Measurements from ENCODE around the gene LHFPL3.

LHFPL3 gene

DNA sequence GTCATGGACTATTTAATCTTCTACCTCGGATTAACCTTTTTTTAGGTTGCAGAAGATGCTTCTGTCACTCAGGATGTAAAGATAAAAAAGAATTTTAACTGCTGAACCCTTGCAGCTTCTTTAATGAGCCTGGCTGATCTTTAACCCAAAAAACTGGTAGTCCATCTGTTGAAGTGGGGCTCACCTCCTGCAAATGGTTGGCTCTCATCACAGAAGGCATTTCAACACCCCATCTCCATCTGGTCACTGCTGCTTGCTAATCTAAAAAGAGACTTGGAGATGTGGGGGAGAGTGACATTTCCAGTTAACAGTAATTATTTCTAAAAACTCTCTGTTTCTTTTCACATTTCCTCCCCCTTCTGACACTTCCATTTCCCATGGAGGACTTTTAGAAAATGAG is 208.6 kb downstream of the LHFPL3 start:
- no peaks in the 10 kb centered on the region for H3K36me3 ChIP-seq (ENCODE audit: control insufficient read depth in 4 of 4, insufficient read depth in 4 of 4, low read length in 3 of 4)
- no CpG with 5 or more reads among the region's 1 CpG for WGBS (ENCODE audit: insufficient coverage)
- no peaks in the 10 kb centered on the region for H3K27me3 ChIP-seq (replicated peaks in 2 of 5; ENCODE audit: control insufficient read depth in 4 of 5, insufficient read depth in 5 of 5, low read length in 4 of 5)
- H3K4me3 ChIP-seq (ENCODE audit: control insufficient read depth in 1 of 7, extremely low read depth in 1 of 7, insufficient read depth in 4 of 7, low read depth in 2 of 7, low read length in 6 of 7) = no peak overlapping the region
- ChIA-PET CTCF (no interaction called here), POLR2A (no interaction called here)
- no peak overlapping the region for H3K27ac ChIP-seq (ENCODE audit: insufficient read depth in 1 of 2, low read depth in 1 of 2, low read length in 2 of 2, poor library complexity in 1 of 2, severe bottlenecking in 2 of 2)
- no peak for DNase-seq
- H3K9me3 ChIP-seq (ENCODE audit: control extremely low read depth in 1 of 5, control insufficient read depth in 4 of 5, insufficient read depth in 2 of 5, low read depth in 1 of 5, low read length in 4 of 5) = no peaks in the 10 kb centered on the region
- no peaks in the 10 kb centered on the region for H3K4me1 ChIP-seq (ENCODE audit: control extremely low read depth in 1 of 4, control insufficient read depth in 4 of 4, insufficient read depth in 4 of 4, low read length in 3 of 4)

DNA sequence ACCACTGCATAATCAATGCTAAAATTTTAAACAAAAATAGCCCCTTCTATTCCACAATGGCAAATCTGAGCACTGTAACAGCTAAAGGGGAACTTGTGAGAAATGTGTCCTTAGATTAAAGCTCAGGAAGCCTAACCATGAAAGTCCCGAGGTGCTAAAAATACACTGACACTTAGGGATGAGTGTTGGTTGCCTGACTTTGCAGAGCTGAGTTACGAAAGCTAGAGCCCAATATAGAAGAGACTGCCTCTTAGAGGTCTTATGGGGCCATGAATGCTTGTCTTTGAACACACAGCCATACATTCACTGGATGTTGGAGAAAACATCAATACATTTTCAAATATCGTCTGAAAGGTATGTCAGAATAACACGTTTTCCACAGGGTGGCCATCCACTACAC is 209.7 kb downstream of the LHFPL3 start:
- Histone ChIP-seq H3K4me1 (ENCODE audit: control extremely low read depth in 1 of 4, control insufficient read depth in 4 of 4, insufficient read depth in 4 of 4, low read length in 3 of 4) (no peaks in the 10 kb centered on the region), H3K9me3 (ENCODE audit: control extremely low read depth in 1 of 5, control insufficient read depth in 4 of 5, insufficient read depth in 2 of 5, low read depth in 1 of 5, low read length in 4 of 5) (no peaks in the 10 kb centered on the region), H3K27ac (ENCODE audit: insufficient read depth in 1 of 2, low read depth in 1 of 2, low read length in 2 of 2, poor library complexity in 1 of 2, severe bottlenecking in 2 of 2) (no peak overlapping the region), H3K27me3 (replicated peaks in 2 of 5; ENCODE audit: control insufficient read depth in 4 of 5, insufficient read depth in 5 of 5, low read length in 4 of 5) (no peaks in the 10 kb centered on the region), H3K36me3 (ENCODE audit: control insufficient read depth in 4 of 4, insufficient read depth in 4 of 4, low read length in 3 of 4) (no peaks in the 10 kb centered on the region), H3K4me3 (ENCODE audit: control insufficient read depth in 1 of 7, extremely low read depth in 1 of 7, insufficient read depth in 4 of 7, low read depth in 2 of 7, low read length in 6 of 7) (no peak overlapping the region)
- ChIA-PET CTCF (no interaction called here), POLR2A (no interaction called here)
- no peak for DNase-seq
- 75% methylated on average over 1 of the region's 4 CpGs for WGBS (ENCODE audit: insufficient coverage)

DNA sequence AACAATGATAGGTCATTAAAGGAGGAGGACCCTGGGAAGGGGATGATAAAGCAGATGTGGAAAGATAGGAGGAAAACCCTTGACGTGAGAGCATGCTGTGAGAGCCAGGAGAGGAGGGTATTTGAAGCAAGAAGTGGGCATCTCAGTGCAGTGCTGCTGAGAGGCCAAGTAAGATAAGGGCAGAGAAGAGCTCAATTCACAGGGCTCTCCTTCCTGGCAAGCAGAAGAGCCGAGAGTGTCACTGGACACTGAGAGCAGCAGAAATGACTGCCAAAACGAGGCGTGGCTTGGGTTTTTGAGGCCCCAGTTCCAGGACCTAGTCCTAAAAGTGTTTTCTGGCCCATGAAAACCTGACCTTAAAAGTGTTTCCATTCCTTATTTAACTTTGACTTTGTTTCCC is 213.5 kb downstream of the LHFPL3 start:
- no peaks in the 10 kb centered on the region for H3K36me3 ChIP-seq (ENCODE audit: control insufficient read depth in 4 of 4, insufficient read depth in 4 of 4, low read length in 3 of 4)
- 90% methylated on average over 4 of the region's 4 CpGs for WGBS (ENCODE audit: insufficient coverage)
- no peaks in the 10 kb centered on the region for H3K27me3 ChIP-seq (replicated peaks in 2 of 5; ENCODE audit: control insufficient read depth in 4 of 5, insufficient read depth in 5 of 5, low read length in 4 of 5)
- H3K4me3 ChIP-seq (ENCODE audit: control insufficient read depth in 1 of 7, extremely low read depth in 1 of 7, insufficient read depth in 4 of 7, low read depth in 2 of 7, low read length in 6 of 7) = no peak overlapping the region
- no peaks in the 10 kb centered on the region for H3K4me1 ChIP-seq (ENCODE audit: control extremely low read depth in 1 of 4, control insufficient read depth in 4 of 4, insufficient read depth in 4 of 4, low read length in 3 of 4)
- no peaks in the 10 kb centered on the region for H3K9me3 ChIP-seq (ENCODE audit: control extremely low read depth in 1 of 5, control insufficient read depth in 4 of 5, insufficient read depth in 2 of 5, low read depth in 1 of 5, low read length in 4 of 5)
- DNase-seq = no peak
- POLR2A ChIA-PET = no interaction called here
- CTCF ChIA-PET = no interaction called here
- no peak overlapping the region for H3K27ac ChIP-seq (ENCODE audit: insufficient read depth in 1 of 2, low read depth in 1 of 2, low read length in 2 of 2, poor library complexity in 1 of 2, severe bottlenecking in 2 of 2)

DNA sequence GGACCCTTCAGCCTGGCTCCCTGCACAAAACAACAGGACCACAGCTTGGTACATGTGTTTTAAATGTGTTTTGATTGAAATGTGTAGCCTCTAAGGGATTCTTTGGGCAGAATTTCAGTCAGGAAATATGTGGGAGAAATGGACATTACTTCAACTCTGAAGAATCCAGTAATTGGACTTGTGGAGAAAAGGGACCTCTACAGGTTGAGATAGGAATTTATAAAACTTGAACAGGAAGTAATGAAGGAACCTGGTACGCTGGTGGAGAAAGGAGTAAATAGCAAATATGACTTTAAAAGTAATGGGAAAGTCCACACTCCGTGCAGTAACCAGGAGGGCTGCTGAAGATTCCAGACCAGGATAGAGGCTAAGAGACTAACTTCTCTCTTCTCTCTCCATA is 220.5 kb downstream of the LHFPL3 start:
- H3K4me3 ChIP-seq (ENCODE audit: control insufficient read depth in 1 of 7, extremely low read depth in 1 of 7, insufficient read depth in 4 of 7, low read depth in 2 of 7, low read length in 6 of 7) = no peak overlapping the region
- ChIA-PET CTCF (no interaction called here), POLR2A (no interaction called here)
- no peaks in the 10 kb centered on the region for H3K36me3 ChIP-seq (ENCODE audit: control insufficient read depth in 4 of 4, insufficient read depth in 4 of 4, low read length in 3 of 4)
- no peak for DNase-seq
- H3K27me3 ChIP-seq (replicated peaks in 2 of 5; ENCODE audit: control insufficient read depth in 4 of 5, insufficient read depth in 5 of 5, low read length in 4 of 5) = no peaks in the 10 kb centered on the region
- H3K9me3 ChIP-seq (ENCODE audit: control extremely low read depth in 1 of 5, control insufficient read depth in 4 of 5, insufficient read depth in 2 of 5, low read depth in 1 of 5, low read length in 4 of 5) = peaks cover 0 to 1% (median 0%) of the 10 kb centered on the region in 5 experiments
- no peak overlapping the region for H3K27ac ChIP-seq (ENCODE audit: insufficient read depth in 1 of 2, low read depth in 1 of 2, low read length in 2 of 2, poor library complexity in 1 of 2, severe bottlenecking in 2 of 2)
- no peaks in the 10 kb centered on the region for H3K4me1 ChIP-seq (ENCODE audit: control extremely low read depth in 1 of 4, control insufficient read depth in 4 of 4, insufficient read depth in 4 of 4, low read length in 3 of 4)
- WGBS (ENCODE audit: insufficient coverage) = 0% methylated on average over 1 of the region's 2 CpGs

DNA sequence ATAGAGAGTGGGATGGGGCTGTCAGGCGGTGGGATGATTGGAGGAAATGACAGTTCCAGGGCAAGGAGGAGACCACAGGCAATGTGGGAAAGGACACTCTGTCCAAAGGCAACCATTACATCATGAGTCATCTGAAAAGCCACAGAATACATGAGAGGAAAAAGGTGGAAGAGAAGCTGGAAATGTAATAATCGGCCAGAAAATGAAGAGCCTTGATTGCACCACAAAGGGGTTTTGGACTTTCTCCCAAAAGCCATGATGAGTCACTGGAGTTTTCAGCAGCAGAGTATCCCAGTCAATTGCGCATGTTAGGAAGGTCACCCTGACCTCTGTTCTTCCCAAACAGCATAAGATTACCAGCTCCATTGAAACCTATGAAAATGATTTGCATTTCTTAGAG is 222.0 kb downstream of the LHFPL3 start:
- ChIA-PET CTCF (no interaction called here), POLR2A (no interaction called here)
- Histone ChIP-seq H3K36me3 (ENCODE audit: control insufficient read depth in 4 of 4, insufficient read depth in 4 of 4, low read length in 3 of 4) (no peaks in the 10 kb centered on the region), H3K27ac (ENCODE audit: insufficient read depth in 1 of 2, low read depth in 1 of 2, low read length in 2 of 2, poor library complexity in 1 of 2, severe bottlenecking in 2 of 2) (no peak overlapping the region), H3K27me3 (replicated peaks in 2 of 5; ENCODE audit: control insufficient read depth in 4 of 5, insufficient read depth in 5 of 5, low read length in 4 of 5) (no peaks in the 10 kb centered on the region), H3K4me1 (ENCODE audit: control extremely low read depth in 1 of 4, control insufficient read depth in 4 of 4, insufficient read depth in 4 of 4, low read length in 3 of 4) (no peaks in the 10 kb centered on the region), H3K9me3 (ENCODE audit: control extremely low read depth in 1 of 5, control insufficient read depth in 4 of 5, insufficient read depth in 2 of 5, low read depth in 1 of 5, low read length in 4 of 5) (peaks cover 0 to 1% (median 0%) of the 10 kb centered on the region in 5 experiments), H3K4me3 (ENCODE audit: control insufficient read depth in 1 of 7, extremely low read depth in 1 of 7, insufficient read depth in 4 of 7, low read depth in 2 of 7, low read length in 6 of 7) (no peak overlapping the region)
- WGBS (ENCODE audit: insufficient coverage) = 100% methylated on average over 1 of the region's 3 CpGs
- DNase-seq = no peak

DNA sequence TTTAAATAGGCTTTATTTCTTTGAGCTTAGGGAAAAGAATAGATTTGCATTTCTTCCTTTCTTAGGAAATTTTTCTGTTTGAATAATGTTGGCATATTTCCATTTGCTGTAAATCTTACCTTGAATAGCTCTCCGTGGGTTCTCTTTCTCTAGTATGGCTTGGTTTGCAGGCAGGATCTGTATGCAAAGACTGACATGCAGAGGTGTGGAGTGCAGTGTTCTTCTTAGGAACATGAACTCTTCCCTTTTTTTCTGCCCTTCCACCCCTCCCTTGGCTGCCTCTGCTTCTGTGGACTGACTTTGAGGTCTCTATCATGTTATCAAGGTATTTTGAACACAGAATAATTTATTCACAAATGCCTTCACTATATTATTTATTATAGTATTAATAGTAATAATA is 222.8 kb downstream of the LHFPL3 start:
- no peaks in the 10 kb centered on the region for H3K27me3 ChIP-seq (replicated peaks in 2 of 5; ENCODE audit: control insufficient read depth in 4 of 5, insufficient read depth in 5 of 5, low read length in 4 of 5)
- POLR2A ChIA-PET = no interaction called here
- H3K27ac ChIP-seq (ENCODE audit: insufficient read depth in 1 of 2, low read depth in 1 of 2, low read length in 2 of 2, poor library complexity in 1 of 2, severe bottlenecking in 2 of 2) = no peak overlapping the region
- DNase-seq = no peak
- H3K36me3 ChIP-seq (ENCODE audit: control insufficient read depth in 4 of 4, insufficient read depth in 4 of 4, low read length in 3 of 4) = no peaks in the 10 kb centered on the region
- no CpG with 5 or more reads among the region's 1 CpG for WGBS (ENCODE audit: insufficient coverage)
- H3K4me1 ChIP-seq (ENCODE audit: control extremely low read depth in 1 of 4, control insufficient read depth in 4 of 4, insufficient read depth in 4 of 4, low read length in 3 of 4) = no peaks in the 10 kb centered on the region
- H3K4me3 ChIP-seq (ENCODE audit: control insufficient read depth in 1 of 7, extremely low read depth in 1 of 7, insufficient read depth in 4 of 7, low read depth in 2 of 7, low read length in 6 of 7) = no peak overlapping the region
- CTCF ChIA-PET = no interaction called here
- peaks cover 0 to 1% (median 0%) of the 10 kb centered on the region in 5 experiments for H3K9me3 ChIP-seq (ENCODE audit: control extremely low read depth in 1 of 5, control insufficient read depth in 4 of 5, insufficient read depth in 2 of 5, low read depth in 1 of 5, low read length in 4 of 5)

DNA sequence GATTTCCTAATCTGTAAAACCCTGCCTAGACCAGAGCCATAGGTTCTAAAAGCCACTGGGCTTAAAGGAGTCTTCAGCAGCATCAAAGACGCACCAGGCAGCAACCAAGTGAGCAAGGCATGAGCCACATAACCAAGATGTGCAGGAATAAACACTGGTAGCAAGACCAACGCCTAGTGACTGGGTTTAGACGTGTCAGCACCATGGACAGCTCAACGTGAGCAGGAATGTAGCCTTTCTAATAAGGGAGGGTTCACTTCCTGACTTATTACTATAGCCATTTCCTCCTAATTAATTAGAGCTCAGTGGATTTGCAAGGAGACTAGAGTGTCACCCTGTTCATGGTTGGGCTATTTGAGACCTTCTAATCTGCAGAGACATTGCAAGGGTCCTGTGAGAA is 223.7 kb downstream of the LHFPL3 start:
- H3K9me3 ChIP-seq (ENCODE audit: control extremely low read depth in 1 of 5, control insufficient read depth in 4 of 5, insufficient read depth in 2 of 5, low read depth in 1 of 5, low read length in 4 of 5) = peaks cover 0 to 1% (median 0%) of the 10 kb centered on the region in 5 experiments
- H3K27ac ChIP-seq (ENCODE audit: insufficient read depth in 1 of 2, low read depth in 1 of 2, low read length in 2 of 2, poor library complexity in 1 of 2, severe bottlenecking in 2 of 2) = no peak overlapping the region
- CTCF ChIA-PET = no interaction called here
- H3K4me1 ChIP-seq (ENCODE audit: control extremely low read depth in 1 of 4, control insufficient read depth in 4 of 4, insufficient read depth in 4 of 4, low read length in 3 of 4) = no peaks in the 10 kb centered on the region
- H3K36me3 ChIP-seq (ENCODE audit: control insufficient read depth in 4 of 4, insufficient read depth in 4 of 4, low read length in 3 of 4) = no peaks in the 10 kb centered on the region
- peak; percentile 18 to 49 (median 41) for DNase-seq
- H3K4me3 ChIP-seq (ENCODE audit: control insufficient read depth in 1 of 7, extremely low read depth in 1 of 7, insufficient read depth in 4 of 7, low read depth in 2 of 7, low read length in 6 of 7) = no peak overlapping the region
- H3K27me3 ChIP-seq (replicated peaks in 2 of 5; ENCODE audit: control insufficient read depth in 4 of 5, insufficient read depth in 5 of 5, low read length in 4 of 5) = no peaks in the 10 kb centered on the region
- POLR2A ChIA-PET = no interaction called here
- WGBS (ENCODE audit: insufficient coverage) = 26% methylated on average over 3 of the region's 4 CpGs

DNA sequence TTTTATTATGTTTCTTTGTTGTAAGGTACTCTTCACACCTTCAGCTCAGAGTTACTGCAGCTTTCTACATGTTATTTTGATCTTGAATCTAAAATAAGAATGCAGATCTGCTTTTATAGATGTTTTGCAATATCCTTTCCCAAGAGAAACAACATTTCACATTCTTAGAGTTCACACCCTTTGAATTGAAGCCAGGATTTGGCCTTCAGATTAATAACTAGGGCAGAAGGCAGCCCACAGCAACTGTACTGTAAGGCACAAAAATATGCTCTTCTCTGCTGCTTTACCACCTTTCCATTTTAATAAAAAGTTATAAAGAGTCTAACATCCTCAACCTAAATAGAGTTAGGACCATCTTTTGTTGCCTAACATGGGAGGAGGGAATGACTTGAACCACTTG is 224.7 kb downstream of the LHFPL3 start:
- no peak overlapping the region for H3K4me3 ChIP-seq (ENCODE audit: control insufficient read depth in 1 of 7, extremely low read depth in 1 of 7, insufficient read depth in 4 of 7, low read depth in 2 of 7, low read length in 6 of 7)
- H3K36me3 ChIP-seq (ENCODE audit: control insufficient read depth in 4 of 4, insufficient read depth in 4 of 4, low read length in 3 of 4) = no peaks in the 10 kb centered on the region
- H3K9me3 ChIP-seq (ENCODE audit: control extremely low read depth in 1 of 5, control insufficient read depth in 4 of 5, insufficient read depth in 2 of 5, low read depth in 1 of 5, low read length in 4 of 5) = peaks cover 0 to 1% (median 0%) of the 10 kb centered on the region in 5 experiments
- no peaks in the 10 kb centered on the region for H3K27me3 ChIP-seq (replicated peaks in 2 of 5; ENCODE audit: control insufficient read depth in 4 of 5, insufficient read depth in 5 of 5, low read length in 4 of 5)
- H3K27ac ChIP-seq (ENCODE audit: insufficient read depth in 1 of 2, low read depth in 1 of 2, low read length in 2 of 2, poor library complexity in 1 of 2, severe bottlenecking in 2 of 2) = no peak overlapping the region
- ChIA-PET POLR2A (no interaction called here), CTCF (no interaction called here)
- no peaks in the 10 kb centered on the region for H3K4me1 ChIP-seq (ENCODE audit: control extremely low read depth in 1 of 4, control insufficient read depth in 4 of 4, insufficient read depth in 4 of 4, low read length in 3 of 4)
- DNase-seq = no peak

Data from common myeloid progenitor, CD34-positive (primary cell).